ENCODE results near the gene PCSK9.

GRCh38 chr1:54998677-54999076 lies 40.7 kb upstream of the PCSK9 start, which contains the start of gene BSND:
- TF ChIP-seq EP300 (IDR thresholded peaks at IDR 0.05) = no peak
- no peak for TF ChIP-seq CTCF (IDR thresholded peaks at IDR 0.05)
- no peak for TF ChIP-seq RAD21 (conservative IDR thresholded peaks at IDR 0.05 in 1 of 2, IDR thresholded peaks at IDR 0.05 in 1 of 2)
- no peak for TF ChIP-seq RARB (CRISPR knock-in tag; IDR thresholded peaks at IDR 0.05)
- TF ChIP-seq MYC (IDR thresholded peaks at IDR 0.05; ENCODE audit: borderline replicate concordance, low read length) = no peak
- TF ChIP-seq SREBF2 (IDR thresholded peaks at IDR 0.05) = no peak
- TF ChIP-seq EHMT2 (IDR thresholded peaks at IDR 0.05; ENCODE audit: low read depth) = no peak
- no peak for TF ChIP-seq JUN (IDR thresholded peaks at IDR 0.05)
- TF ChIP-seq POLR2A (IDR thresholded peaks at IDR 0.05; ENCODE audit: low read length) = no peak
- no peak for TF ChIP-seq RNF2 (IDR thresholded peaks at IDR 0.05; ENCODE audit: borderline replicate concordance, low read depth)
- TF ChIP-seq PHF8 (IDR thresholded peaks at IDR 0.05; ENCODE audit: borderline replicate concordance, low read depth) = no peak
- TF ChIP-seq MAZ (IDR thresholded peaks at IDR 0.05; ENCODE audit: borderline replicate concordance, low read depth, low read length) = no peak
- no peak for TF ChIP-seq ESRRA (IDR thresholded peaks at IDR 0.05; ENCODE audit: borderline replicate concordance, low read length)

Data from A549 (cell line).